ENCODE results near the gene ZBTB43.

DNA sequence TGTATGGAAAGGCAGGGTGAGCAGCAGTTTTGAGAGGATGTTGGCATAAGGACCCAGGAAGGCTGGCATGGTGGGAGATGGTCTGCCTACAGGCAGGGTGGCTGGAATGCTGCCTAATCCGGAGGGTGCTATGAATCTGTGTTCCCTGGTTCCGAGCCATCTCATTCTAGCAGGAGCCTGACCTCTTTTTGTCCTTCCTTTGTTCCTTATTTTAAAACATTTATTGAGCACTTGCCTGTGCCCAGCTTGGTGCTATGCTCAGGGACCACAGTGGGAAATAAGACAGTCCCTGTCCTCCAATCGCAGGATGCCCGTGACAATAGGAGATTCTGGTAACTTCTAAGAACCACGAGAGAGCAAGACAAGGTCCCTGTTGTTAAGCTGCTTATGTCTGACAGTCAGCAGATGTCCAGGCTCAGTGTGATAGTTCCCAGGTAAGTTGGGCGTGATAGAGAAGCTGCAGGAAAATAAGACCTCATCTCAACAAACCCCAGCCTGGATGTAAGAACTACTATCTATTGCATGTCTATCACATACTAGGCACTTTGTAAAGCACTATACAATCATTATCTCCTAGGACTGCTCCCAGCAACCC is 46.5 kb downstream of the ZBTB43 start:
- TF ChIP-seq, protein P1, sequence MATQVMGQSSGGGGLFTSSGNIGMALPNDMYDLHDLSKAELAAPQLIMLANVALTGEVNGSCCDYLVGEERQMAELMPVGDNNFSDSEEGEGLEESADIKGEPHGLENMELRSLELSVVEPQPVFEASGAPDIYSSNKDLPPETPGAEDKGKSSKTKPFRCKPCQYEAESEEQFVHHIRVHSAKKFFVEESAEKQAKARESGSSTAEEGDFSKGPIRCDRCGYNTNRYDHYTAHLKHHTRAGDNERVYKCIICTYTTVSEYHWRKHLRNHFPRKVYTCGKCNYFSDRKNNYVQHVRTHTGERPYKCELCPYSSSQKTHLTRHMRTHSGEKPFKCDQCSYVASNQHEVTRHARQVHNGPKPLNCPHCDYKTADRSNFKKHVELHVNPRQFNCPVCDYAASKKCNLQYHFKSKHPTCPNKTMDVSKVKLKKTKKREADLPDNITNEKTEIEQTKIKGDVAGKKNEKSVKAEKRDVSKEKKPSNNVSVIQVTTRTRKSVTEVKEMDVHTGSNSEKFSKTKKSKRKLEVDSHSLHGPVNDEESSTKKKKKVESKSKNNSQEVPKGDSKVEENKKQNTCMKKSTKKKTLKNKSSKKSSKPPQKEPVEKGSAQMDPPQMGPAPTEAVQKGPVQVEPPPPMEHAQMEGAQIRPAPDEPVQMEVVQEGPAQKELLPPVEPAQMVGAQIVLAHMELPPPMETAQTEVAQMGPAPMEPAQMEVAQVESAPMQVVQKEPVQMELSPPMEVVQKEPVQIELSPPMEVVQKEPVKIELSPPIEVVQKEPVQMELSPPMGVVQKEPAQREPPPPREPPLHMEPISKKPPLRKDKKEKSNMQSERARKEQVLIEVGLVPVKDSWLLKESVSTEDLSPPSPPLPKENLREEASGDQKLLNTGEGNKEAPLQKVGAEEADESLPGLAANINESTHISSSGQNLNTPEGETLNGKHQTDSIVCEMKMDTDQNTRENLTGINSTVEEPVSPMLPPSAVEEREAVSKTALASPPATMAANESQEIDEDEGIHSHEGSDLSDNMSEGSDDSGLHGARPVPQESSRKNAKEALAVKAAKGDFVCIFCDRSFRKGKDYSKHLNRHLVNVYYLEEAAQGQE (IDR thresholded peaks at IDR 0.05; ENCODE audit: low read depth) = no peak
- TF ChIP-seq CEBPB (IDR thresholded peaks at IDR 0.05) = no peak
- no peak for TF ChIP-seq RAD21 (IDR thresholded peaks at IDR 0.05; ENCODE audit: low read depth)
- no peak for TF ChIP-seq TAF1 (IDR thresholded peaks at IDR 0.05; ENCODE audit: low read depth)
- TF ChIP-seq TCF12 (IDR thresholded peaks at IDR 0.05; ENCODE audit: low read depth) = no peak
- TF ChIP-seq CREB1 (IDR thresholded peaks at IDR 0.05; ENCODE audit: low read depth) = no peak
- TF ChIP-seq EP300 (IDR thresholded peaks at IDR 0.05; ENCODE audit: borderline replicate concordance) = no peak
- no peak for TF ChIP-seq YY1 (IDR thresholded peaks at IDR 0.05; ENCODE audit: low read depth)
- no peak for TF ChIP-seq NFIC (IDR thresholded peaks at IDR 0.05)
- no peak for TF ChIP-seq TEAD4 (IDR thresholded peaks at IDR 0.05)
- TF ChIP-seq, protein P2, sequence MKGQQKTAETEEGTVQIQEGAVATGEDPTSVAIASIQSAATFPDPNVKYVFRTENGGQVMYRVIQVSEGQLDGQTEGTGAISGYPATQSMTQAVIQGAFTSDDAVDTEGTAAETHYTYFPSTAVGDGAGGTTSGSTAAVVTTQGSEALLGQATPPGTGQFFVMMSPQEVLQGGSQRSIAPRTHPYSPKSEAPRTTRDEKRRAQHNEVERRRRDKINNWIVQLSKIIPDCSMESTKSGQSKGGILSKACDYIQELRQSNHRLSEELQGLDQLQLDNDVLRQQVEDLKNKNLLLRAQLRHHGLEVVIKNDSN (IDR thresholded peaks at IDR 0.05) = no peak
- TF ChIP-seq EGR1 (IDR thresholded peaks at IDR 0.05) = no peak
